SIG-M5 treated with dmso at 0.1 percent for 504 hours (cell line): Measurements from ENCODE around the gene USP13.

Experiments
- DNase-seq: peaks from one replicate; lab custom pipeline; 2025; ENCODE audit not compliant: unreplicated experiment; lab: John Stamatoyannopoulos, UW

USP13 gene

GRCh38 chr3:179697736-179698332 is 45.0 kb downstream of the USP13 start:
- DNase-seq, result no peak

- DNase-seq, result no peak
These were observed 47.9 kb downstream of the USP13 start for GRCh38 chr3:179700716-179701115.

- DNase-seq, result no peak
These were observed 48.5 kb downstream of the USP13 start for GRCh38 chr3:179701176-179701827.

GRCh38 chr3:179702271-179702947 is 49.6 kb downstream of the USP13 start:
- DNase-seq, result no peak

GRCh38 chr3:179703816-179704215 is 51.0 kb downstream of the USP13 start:
- no peak for DNase-seq

GRCh38 chr3:179706233-179706632 is 53.4 kb downstream of the USP13 start:
- no peak for DNase-seq

GRCh38 chr3:179710079-179710478 is 57.2 kb downstream of the USP13 start:
- DNase-seq, result no peak

GRCh38 chr3:179713643-179714090 is 60.8 kb downstream of the USP13 start:
- no peak for DNase-seq

- DNase-seq, result no peak
These were observed 62.7 kb downstream of the USP13 start for GRCh38 chr3:179715582-179715981.

- no peak for DNase-seq
These were observed 63.4 kb downstream of the USP13 start for GRCh38 chr3:179716226-179716625.

GRCh38 chr3:179716811-179717210 is 64.0 kb downstream of the USP13 start:
- DNase-seq, result no peak

GRCh38 chr3:179717219-179717618 is 64.4 kb downstream of the USP13 start:
- no peak for DNase-seq

GRCh38 chr3:179719048-179719734 is 66.4 kb downstream of the USP13 start:
- DNase-seq, result no peak

GRCh38 chr3:179720196-179720595 is 67.4 kb downstream of the USP13 start:
- DNase-seq, result no peak

- no peak for DNase-seq
These were observed 70.8 kb downstream of the USP13 start for GRCh38 chr3:179723617-179724016.

- DNase-seq, result peak; percentile 54
These were observed 73.3 kb downstream of the USP13 start for GRCh38 chr3:179726075-179726699.

- no peak for DNase-seq
These were observed 76.2 kb downstream of the USP13 start for GRCh38 chr3:179729086-179729485.

- DNase-seq, result no peak
These were observed 77.1 kb downstream of the USP13 start for GRCh38 chr3:179729981-179730380.

- DNase-seq, result no peak
These were observed 77.7 kb downstream of the USP13 start for GRCh38 chr3:179730506-179730905.

- no peak for DNase-seq
These were observed 78.7 kb downstream of the USP13 start for GRCh38 chr3:179731544-179731943.

GRCh38 chr3:179732661-179733348 is 80.0 kb downstream of the USP13 start:
- no peak for DNase-seq
